ENCODE results near the gene TSPAN19. TPM values are rescaled to one million over a fixed set of nuclear protein-coding genes. Genes with fewer than 3 reads are reported as not detected.
"Not testable (repeated sequence)": the region's sequence is repeated elsewhere in the genome, so short reads cannot be mapped to it uniquely, and the experiment has no call there.

Gene TSPAN19
- total RNA-seq, 1 donor from 2014 or later = not detected

- no peak overlapping the region for H3K27ac Mint-ChIP-seq
- H3K4me1 Mint-ChIP-seq (ENCODE audit: low read depth) = no peaks in the 10 kb centered on the region
- no peak overlapping the region for H3K4me3 Mint-ChIP-seq (ENCODE audit: low read depth)
- no peaks in the 10 kb centered on the region for H3K27me3 Mint-ChIP-seq (ENCODE audit: low read depth)
- DNase-seq (ENCODE audit: low spot score) = no peak
- intact Hi-C loops (cut with micrococcal nuclease) = no loop called here
- H3K9me3 Mint-ChIP-seq = no peaks in the 10 kb centered on the region
- H3K36me3 Mint-ChIP-seq (ENCODE audit: low read depth) = no peaks in the 10 kb centered on the region
Measured at GRCh38 chr12:85018098-85018497, 18.0 kb downstream of the TSPAN19 start.

- no peak overlapping the region for H3K27ac Mint-ChIP-seq
- no peaks in the 10 kb centered on the region for H3K9me3 Mint-ChIP-seq
- no peaks in the 10 kb centered on the region for H3K27me3 Mint-ChIP-seq (ENCODE audit: low read depth)
Measured at GRCh38 chr12:85017618-85018017, 18.5 kb downstream of the TSPAN19 start.

GRCh38 chr12:85017133-85017532 lies 18.9 kb downstream of the TSPAN19 start:
- H3K27me3 Mint-ChIP-seq (ENCODE audit: low read depth) = no peaks in the 10 kb centered on the region

More at GRCh38 chr12:85017618-85018017, 18.5 kb downstream of the TSPAN19 start:
- no peaks in the 10 kb centered on the region for H3K4me1 Mint-ChIP-seq (ENCODE audit: low read depth)
- DNase-seq (ENCODE audit: low spot score) = no peak
- no peak overlapping the region for H3K4me3 Mint-ChIP-seq (ENCODE audit: low read depth)
- intact Hi-C loops (cut with micrococcal nuclease) = no loop called here
- no peaks in the 10 kb centered on the region for H3K36me3 Mint-ChIP-seq (ENCODE audit: low read depth)

GRCh38 chr12:85016413-85016812 lies 19.7 kb downstream of the TSPAN19 start:
- no peak overlapping the region for H3K27ac Mint-ChIP-seq
- no peak overlapping the region for H3K4me3 Mint-ChIP-seq (ENCODE audit: low read depth)
- H3K9me3 Mint-ChIP-seq = no peaks in the 10 kb centered on the region
- H3K36me3 Mint-ChIP-seq (ENCODE audit: low read depth) = no peaks in the 10 kb centered on the region
- DNase-seq (ENCODE audit: low spot score) = no peak
- no peaks in the 10 kb centered on the region for H3K4me1 Mint-ChIP-seq (ENCODE audit: low read depth)
- intact Hi-C loops (cut with micrococcal nuclease) = no loop called here
- no peaks in the 10 kb centered on the region for H3K27me3 Mint-ChIP-seq (ENCODE audit: low read depth)

More at GRCh38 chr12:85017133-85017532, 18.9 kb downstream of the TSPAN19 start:
- DNase-seq (ENCODE audit: low spot score) = no peak
- intact Hi-C loops (cut with micrococcal nuclease) = no loop called here
- Mint-ChIP-seq H3K36me3 (ENCODE audit: low read depth) (no peaks in the 10 kb centered on the region), H3K4me3 (ENCODE audit: low read depth) (no peak overlapping the region), H3K4me1 (ENCODE audit: low read depth) (no peaks in the 10 kb centered on the region), H3K9me3 (no peaks in the 10 kb centered on the region), H3K27ac (no peak overlapping the region)

- no peak overlapping the region for H3K27ac Mint-ChIP-seq
- no peaks in the 10 kb centered on the region for H3K9me3 Mint-ChIP-seq
- intact Hi-C loops (cut with micrococcal nuclease) = no loop called here
- H3K36me3 Mint-ChIP-seq (ENCODE audit: low read depth) = no peaks in the 10 kb centered on the region
- no peaks in the 10 kb centered on the region for H3K4me1 Mint-ChIP-seq (ENCODE audit: low read depth)
- no peak for DNase-seq (ENCODE audit: low spot score)
- H3K27me3 Mint-ChIP-seq (ENCODE audit: low read depth) = no peaks in the 10 kb centered on the region
- no peak overlapping the region for H3K4me3 Mint-ChIP-seq (ENCODE audit: low read depth)
Measured at GRCh38 chr12:85007836-85008235, 28.2 kb downstream of the TSPAN19 start.

GRCh38 chr12:85006206-85006605 lies 29.9 kb downstream of the TSPAN19 start:
- intact Hi-C loops (cut with micrococcal nuclease) = no loop called here

GRCh38 chr12:85005615-85006014 lies 30.5 kb downstream of the TSPAN19 start:
- no peaks in the 10 kb centered on the region for H3K36me3 Mint-ChIP-seq (ENCODE audit: low read depth)
- DNase-seq (ENCODE audit: low spot score) = no peak
- no peaks in the 10 kb centered on the region for H3K27me3 Mint-ChIP-seq (ENCODE audit: low read depth)
- no peaks in the 10 kb centered on the region for H3K4me1 Mint-ChIP-seq (ENCODE audit: low read depth)
- intact Hi-C loops (cut with micrococcal nuclease) = no loop called here
- H3K4me3 Mint-ChIP-seq (ENCODE audit: low read depth) = no peak overlapping the region
- H3K27ac Mint-ChIP-seq = no peak overlapping the region
- H3K9me3 Mint-ChIP-seq = no peaks in the 10 kb centered on the region

More at GRCh38 chr12:85006206-85006605, 29.9 kb downstream of the TSPAN19 start:
- no peaks in the 10 kb centered on the region for H3K36me3 Mint-ChIP-seq (ENCODE audit: low read depth)
- no peaks in the 10 kb centered on the region for H3K9me3 Mint-ChIP-seq
- no peaks in the 10 kb centered on the region for H3K27me3 Mint-ChIP-seq (ENCODE audit: low read depth)
- no peak for DNase-seq (ENCODE audit: low spot score)
- H3K27ac Mint-ChIP-seq = no peak overlapping the region
- no peak overlapping the region for H3K4me3 Mint-ChIP-seq (ENCODE audit: low read depth)
- H3K4me1 Mint-ChIP-seq (ENCODE audit: low read depth) = no peaks in the 10 kb centered on the region

GRCh38 chr12:85005047-85005446 lies 31.0 kb downstream of the TSPAN19 start:
- H3K36me3 Mint-ChIP-seq (ENCODE audit: low read depth); H3K27ac Mint-ChIP-seq; DNase-seq (ENCODE audit: low spot score); H3K9me3 Mint-ChIP-seq; H3K4me1 Mint-ChIP-seq (ENCODE audit: low read depth); intact Hi-C loops (cut with micrococcal nuclease); H3K27me3 Mint-ChIP-seq (ENCODE audit: low read depth); H3K4me3 Mint-ChIP-seq (ENCODE audit: low read depth): not testable (repeated sequence)

- Mint-ChIP-seq H3K27ac (no peak overlapping the region), H3K9me3 (no peaks in the 10 kb centered on the region), H3K4me1 (ENCODE audit: low read depth) (no peaks in the 10 kb centered on the region), H3K4me3 (ENCODE audit: low read depth) (no peak overlapping the region), H3K27me3 (ENCODE audit: low read depth) (no peaks in the 10 kb centered on the region), H3K36me3 (ENCODE audit: low read depth) (no peaks in the 10 kb centered on the region)
- DNase-seq (ENCODE audit: low spot score) = no peak
- intact Hi-C loops (cut with micrococcal nuclease) = no loop called here
Measured at GRCh38 chr12:85004204-85004603, 31.9 kb downstream of the TSPAN19 start.

- Mint-ChIP-seq H3K9me3 (no peaks in the 10 kb centered on the region), H3K4me1 (ENCODE audit: low read depth) (no peaks in the 10 kb centered on the region), H3K4me3 (ENCODE audit: low read depth) (no peak overlapping the region), H3K27ac (no peak overlapping the region), H3K27me3 (ENCODE audit: low read depth) (no peaks in the 10 kb centered on the region), H3K36me3 (ENCODE audit: low read depth) (no peaks in the 10 kb centered on the region)
- no peak for DNase-seq (ENCODE audit: low spot score)
- intact Hi-C loops (cut with micrococcal nuclease) = no loop called here
Measured at GRCh38 chr12:85002778-85003296, 33.2 kb downstream of the TSPAN19 start.

GRCh38 chr12:85000729-85001128 lies 35.3 kb downstream of the TSPAN19 start:
- no peaks in the 10 kb centered on the region for H3K27me3 Mint-ChIP-seq (ENCODE audit: low read depth)
- no peaks in the 10 kb centered on the region for H3K4me1 Mint-ChIP-seq (ENCODE audit: low read depth)
- intact Hi-C loops (cut with micrococcal nuclease) = no loop called here

GRCh38 chr12:84998341-84998740 lies 37.7 kb downstream of the TSPAN19 start:
- Mint-ChIP-seq H3K4me3 (ENCODE audit: low read depth) (no peak overlapping the region), H3K9me3 (no peaks in the 10 kb centered on the region), H3K27ac (no peak overlapping the region), H3K36me3 (ENCODE audit: low read depth) (no peaks in the 10 kb centered on the region), H3K27me3 (ENCODE audit: low read depth) (no peaks in the 10 kb centered on the region), H3K4me1 (ENCODE audit: low read depth) (no peaks in the 10 kb centered on the region)
- DNase-seq (ENCODE audit: low spot score) = no peak
- intact Hi-C loops (cut with micrococcal nuclease) = no loop called here

More at GRCh38 chr12:85000729-85001128, 35.3 kb downstream of the TSPAN19 start:
- Mint-ChIP-seq H3K27ac (no peak overlapping the region), H3K9me3 (no peaks in the 10 kb centered on the region), H3K36me3 (ENCODE audit: low read depth) (no peaks in the 10 kb centered on the region), H3K4me3 (ENCODE audit: low read depth) (no peak overlapping the region)
- no peak for DNase-seq (ENCODE audit: low spot score)

- no peaks in the 10 kb centered on the region for H3K27me3 Mint-ChIP-seq (ENCODE audit: low read depth)
- DNase-seq (ENCODE audit: low spot score) = no peak
- intact Hi-C loops (cut with micrococcal nuclease) = no loop called here
- no peaks in the 10 kb centered on the region for H3K4me1 Mint-ChIP-seq (ENCODE audit: low read depth)
- no peak overlapping the region for H3K27ac Mint-ChIP-seq
- H3K4me3 Mint-ChIP-seq (ENCODE audit: low read depth) = no peak overlapping the region
- no peaks in the 10 kb centered on the region for H3K36me3 Mint-ChIP-seq (ENCODE audit: low read depth)
- H3K9me3 Mint-ChIP-seq = no peaks in the 10 kb centered on the region
Measured at GRCh38 chr12:84996759-84997158, 39.3 kb downstream of the TSPAN19 start.

- DNase-seq (ENCODE audit: low spot score) = no peak
- Mint-ChIP-seq H3K4me1 (ENCODE audit: low read depth) (no peaks in the 10 kb centered on the region), H3K36me3 (ENCODE audit: low read depth) (no peaks in the 10 kb centered on the region), H3K9me3 (no peaks in the 10 kb centered on the region), H3K27me3 (ENCODE audit: low read depth) (no peaks in the 10 kb centered on the region), H3K27ac (no peak overlapping the region), H3K4me3 (ENCODE audit: low read depth) (no peak overlapping the region)
- intact Hi-C loops (cut with micrococcal nuclease) = no loop called here
Measured at GRCh38 chr12:84995641-84996040, 40.4 kb downstream of the TSPAN19 start.
